CD14-positive monocyte (primary cell): ENCODE results near the gene LZTFL1. TPM values are rescaled to one million over a fixed set of nuclear protein-coding genes. Genes with fewer than 3 reads are reported as not detected.

Experiments
- DNase-seq, 3 donors: peaks; one replicate each; pipeline ENCODE4 v3.0.0-alpha.2; 2011 to 2022
- H2AFZ ChIP-seq: 2 replicates; pipeline ENCODE4 v1.6.0; 2012; ENCODE audit warnings: mild to moderate bottlenecking, low read depth, low read length, inconsistent platforms; ENCODE audit not compliant: insufficient read depth, poor library complexity, severe bottlenecking
- H3K27ac ChIP-seq, 2 donors: 1 replicate in 1 of 2; 2 replicates in 1 of 2; pipeline ENCODE4 v1.5.1; 2012 to 2013; ENCODE audit warnings: low read length in 2 of 2, control low read depth in 1 of 2, inconsistent platforms in 1 of 2, low read depth in 1 of 2, mild to moderate bottlenecking in 1 of 2
- H3K27me3 ChIP-seq, 2 donors: one replicate each; pipeline versions ENCODE4 v1.6.0 to v1.6.1; 2011 to 2013; ENCODE audit warnings: low read length in 2 of 2; ENCODE audit not compliant: control insufficient read depth in 2 of 2, insufficient read depth in 2 of 2
- H3K36me3 ChIP-seq, 2 donors: replicated peaks in 1 of 2; 1 replicate in 1 of 2; 2 replicates in 1 of 2; pipeline versions ENCODE4 v1.5.1 to v1.6.1; 2012 to 2013; ENCODE audit warnings: low read length in 2 of 2, control low read depth in 1 of 2, inconsistent platforms in 1 of 2, mild to moderate bottlenecking in 1 of 2; ENCODE audit not compliant: insufficient read depth in 2 of 2, control insufficient read depth in 1 of 2
- H3K4me1 ChIP-seq, 2 donors: 1 replicate in 1 of 2; 2 replicates in 1 of 2; pipeline versions ENCODE4 v1.5.1 to v1.6.1; 2012 to 2013; ENCODE audit warnings: low read length in 2 of 2, control low read depth in 1 of 2, inconsistent platforms in 1 of 2, mild to moderate bottlenecking in 1 of 2, moderate library complexity in 1 of 2; ENCODE audit not compliant: insufficient read depth in 2 of 2, control insufficient read depth in 1 of 2
- H3K4me2 ChIP-seq: replicated peaks from 2 replicates; pipeline ENCODE3; 2012; ENCODE audit warnings: low read length, moderate library complexity, mild to moderate bottlenecking; ENCODE audit not compliant: poor library complexity, severe bottlenecking; ENCODE audit errors: extremely low read depth
- H3K4me3 ChIP-seq, 3 experiments: fragments of 200-600 bp in 1 of 3; sonication (generic) in 1 of 3; replicated peaks in 1 of 3; 1 replicate in 2 of 3; 2 replicates in 1 of 3; pipeline ENCODE4 v1.5.1; 2011 to 2013; ENCODE audit warnings: low read length in 3 of 3, mild to moderate bottlenecking in 3 of 3, control low read depth in 2 of 3, low read depth in 2 of 3, inconsistent platforms in 1 of 3, moderate library complexity in 1 of 3
- H3K79me2 ChIP-seq: 2 replicates; pipeline ENCODE4 v1.6.0; 2012; ENCODE audit warnings: mild to moderate bottlenecking, control low read depth, inconsistent platforms, low read length, moderate library complexity; ENCODE audit not compliant: insufficient read depth
- H3K9ac ChIP-seq: 2 replicates; pipeline ENCODE4 v1.6.0; 2017; ENCODE audit warnings: low read length, mild to moderate bottlenecking; ENCODE audit not compliant: insufficient read depth, poor library complexity, severe bottlenecking
- H3K9me3 ChIP-seq, 2 donors: replicated peaks in 1 of 2; 1 replicate in 1 of 2; 2 replicates in 1 of 2; pipeline versions ENCODE4 v1.5.1 to v1.6.1; 2012 to 2013; ENCODE audit warnings: low read length in 2 of 2, control low read depth in 1 of 2; ENCODE audit not compliant: control insufficient read depth in 1 of 2, insufficient read depth in 1 of 2
- H4K20me1 ChIP-seq: 2 replicates; pipeline ENCODE4 v1.6.0; 2012; ENCODE audit warnings: mild to moderate bottlenecking, low read length, control low read depth, moderate library complexity; ENCODE audit not compliant: insufficient read depth
- H3K27ac Mint-ChIP-seq, 7 donors: one replicate each; pipeline ENCODE4 v1.8.0; 2020; ENCODE audit warnings: mild to moderate bottlenecking in 7 of 7, mixed read lengths in 7 of 7, moderate library complexity in 6 of 7, inconsistent platforms in 2 of 7
- H3K27me3 Mint-ChIP-seq, 3 donors: one replicate each; pipeline ENCODE4 v1.8.0; 2021 to 2022; ENCODE audit warnings: low read depth in 3 of 3, mild to moderate bottlenecking in 3 of 3, mixed read lengths in 3 of 3, moderate library complexity in 3 of 3, inconsistent platforms in 1 of 3
- H3K36me3 Mint-ChIP-seq, 2 donors: one replicate each; pipeline ENCODE4 v1.8.0; 2020; ENCODE audit warnings: mixed read lengths in 2 of 2, inconsistent platforms in 1 of 2, mild to moderate bottlenecking in 1 of 2
- H3K4me1 Mint-ChIP-seq: one replicate; pipeline ENCODE4 v1.8.0; 2020; ENCODE audit warnings: mild to moderate bottlenecking, mixed read lengths
- H3K4me3 Mint-ChIP-seq, 2 donors: one replicate each; pipeline ENCODE4 v1.8.0; 2020; ENCODE audit warnings: mild to moderate bottlenecking in 2 of 2, mixed read lengths in 2 of 2, moderate library complexity in 1 of 2
- H3K9me3 Mint-ChIP-seq, 7 donors: one replicate each; pipeline ENCODE4 v1.8.0; 2020 to 2022; ENCODE audit warnings: mixed read lengths in 7 of 7, mild to moderate bottlenecking in 6 of 7, moderate library complexity in 6 of 7, inconsistent platforms in 2 of 7
- CTCF ChIP-seq: fragments of 200-600 bp; IDR thresholded peaks from one replicate; pipeline ENCODE4 v1.8.0; 2022; ENCODE audit warnings: antibody characterized with exemption, mild to moderate bottlenecking
- WGBS: methylation state at CpG from one replicate; pipeline ENCODE4 v1.1.5; 2013; ENCODE audit warnings: missing lambda C conversion rate; ENCODE audit not compliant: insufficient coverage; 5-methylcytosine and 5-hydroxymethylcytosine counted together
- intact Hi-C, 2 donors: fragments of 100-400 bp; cut with micrococcal nuclease; formaldehyde crosslinking; loops; one replicate each; pipeline versions ENCODE4 v1.15.0 to v1.15.1; 2023
- polyA plus RNA-seq, 3 donors: library from polyadenylated mRNA; depleted of rRNA in 1 of 3; unstranded in 2 of 3; stranded (reverse) in 1 of 3; fragments of 300-500 nt in 2 of 3; fragments of >200 nt in 1 of 3; fragmentation: Illumina TruSeq in 2 of 3; gene quantifications; 1 replicate in 2 of 3; 2 replicates in 1 of 3; pipeline ENCODE4 v1.2.3, GENCODE V29; 2012 to 2021

LZTFL1 gene
- polyA plus RNA-seq, 3 donors: 7.3 to 10.5 (median 7.5) TPM

- no peak overlapping the region for H3K27ac Mint-ChIP-seq
- H3K4me1 Mint-ChIP-seq: no peaks in the 10 kb centered on the region
- no peaks in the 10 kb centered on the region for H3K36me3 Mint-ChIP-seq
- peaks cover 4 to 6% (median 5%) of the 10 kb centered on the region in 3 donors for H3K27me3 Mint-ChIP-seq
- Histone ChIP-seq H3K9me3 (no peaks in the 10 kb centered on the region), H3K27me3 (no peaks in the 10 kb centered on the region), H2AFZ (no peak overlapping the region), H3K4me2 (no peak overlapping the region), H4K20me1 (no peaks in the 10 kb centered on the region), H3K4me1 (no peaks in the 10 kb centered on the region), H3K4me3 (no peak overlapping the region), H3K27ac (no peak overlapping the region), H3K9ac (no peak overlapping the region), H3K79me2 (no peaks in the 10 kb centered on the region), H3K36me3 (no peaks in the 10 kb centered on the region)
- TF ChIP-seq CTCF: no peak
- H3K9me3 Mint-ChIP-seq: peaks cover 4 to 12% (median 8%) of the 10 kb centered on the region in 7 donors
- intact Hi-C loops: no loop called here
- H3K4me3 Mint-ChIP-seq: no peak overlapping the region
- no peak for DNase-seq
- WGBS: 95% methylated on average over 3 of the region's 3 CpGs
Measured at GRCh38 chr3:45782381-45782780, 59.5 kb downstream of the LZTFL1 start.

- no peak overlapping the region for H3K9ac ChIP-seq
- Mint-ChIP-seq H3K27me3 (peaks cover 2 to 6% (median 5%) of the 10 kb centered on the region in 3 donors), H3K4me3 (no peak overlapping the region), H3K9me3 (peaks cover 4 to 9% (median 8%) of the 10 kb centered on the region in 7 donors), H3K36me3 (no peaks in the 10 kb centered on the region), H3K27ac (no peak overlapping the region), H3K4me1 (no peaks in the 10 kb centered on the region)
- 98% methylated on average over 5 of the region's 12 CpGs for WGBS
- no peaks in the 10 kb centered on the region for H3K4me1 ChIP-seq
- H3K9me3 ChIP-seq: no peaks in the 10 kb centered on the region
- no peak for DNase-seq
- no peak overlapping the region for H3K4me3 ChIP-seq
- no peak overlapping the region for H3K4me2 ChIP-seq
- no peak overlapping the region for H2AFZ ChIP-seq
- intact Hi-C loops: no loop called here
- no peaks in the 10 kb centered on the region for H3K36me3 ChIP-seq
- no peaks in the 10 kb centered on the region for H3K27me3 ChIP-seq
- no peaks in the 10 kb centered on the region for H4K20me1 ChIP-seq
- TF ChIP-seq CTCF: no peak
- H3K27ac ChIP-seq: no peak overlapping the region
- no peaks in the 10 kb centered on the region for H3K79me2 ChIP-seq
Measured at GRCh38 chr3:45781841-45782240, 60.1 kb downstream of the LZTFL1 start.
